Cardiac muscle cell (in vitro differentiated cells and primary cell): ENCODE measurements around the gene TEP1. TPM values are rescaled to one million over a fixed set of nuclear protein-coding genes. Genes with fewer than 3 reads are reported as not detected.

Experiments used
- DNase-seq, 2 donors: peaks; one replicate each; pipeline versions ENCODE4 v3.0.0 to v3.0.0-alpha.2; 2010 to 2017; ENCODE audit warnings: low read depth in 1 of 2, low spot score in 1 of 2
- H3K27ac ChIP-seq: fragments of 200-600 bp; sonication (generic); 2 replicates; pipeline ENCODE4 v1.5.1; 2016
- H3K27me3 ChIP-seq: fragments of 200-600 bp; sonication (generic); 2 replicates; pipeline ENCODE4 v1.6.0; 2016; ENCODE audit warnings: control low read depth
- H3K36me3 ChIP-seq: fragments of 200-600 bp; sonication (generic); 2 replicates; pipeline ENCODE4 v1.5.1; 2016; ENCODE audit warnings: control low read depth
- H3K4me1 ChIP-seq: fragments of 200-600 bp; sonication (generic); 2 replicates; pipeline ENCODE4 v1.8.1; 2017; ENCODE audit warnings: low read depth, mild to moderate bottlenecking, mixed run types
- H3K4me3 ChIP-seq: fragments of 200-600 bp; sonication (generic); 2 replicates; pipeline ENCODE4 v1.5.1; 2016; ENCODE audit warnings: mild to moderate bottlenecking
- H3K9me3 ChIP-seq: fragments of 200-600 bp; sonication (generic); 2 replicates; pipeline ENCODE4 v1.5.1; 2017; ENCODE audit warnings: low read depth, mild to moderate bottlenecking, control low read depth
- polyA plus RNA-seq: library from polyadenylated mRNA; unstranded; fragments of >200 nt; fragmentation: Nextera tagmentation; extraction: Ambion mirVana; gene quantifications from 2 replicates; pipeline ENCODE4 v1.2.1, GENCODE V29; 2016
- total RNA-seq: library from RNA; depleted of rRNA; stranded (reverse); fragments of >200 nt; gene quantifications from 2 replicates; pipeline ENCODE4 v1.2.3, GENCODE V29; 2016
- TF ChIP-seq, protein P1 (sequence below): IDR thresholded peaks from 2 replicates; pipeline ENCODE4 v1.5.1; 2012; ENCODE audit warnings: low read depth, mild to moderate bottlenecking, low read length

TEP1 gene
- total and polyA plus RNA-seq, 2 experiments from 2014 or later: 5.1 to 8.5 TPM

DNA sequence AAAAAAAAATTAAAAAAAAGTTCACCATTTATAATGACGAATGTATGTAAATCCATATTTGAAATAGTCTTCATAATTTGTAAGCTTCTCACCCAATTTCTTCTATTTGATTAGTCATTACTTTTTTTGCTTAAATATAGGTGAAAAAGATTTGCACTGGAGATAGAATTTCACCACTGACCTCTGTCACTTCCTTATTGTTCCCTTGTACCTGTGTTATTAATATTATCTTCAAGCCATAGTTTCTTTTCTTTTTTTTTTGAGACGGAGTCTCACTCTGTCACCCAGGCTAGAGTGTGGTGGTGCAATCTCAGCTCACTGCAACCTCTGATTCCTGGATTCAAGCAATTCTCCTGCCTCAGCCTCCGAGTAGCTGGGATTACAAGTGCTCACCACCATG lies 15.8 kb downstream of the TEP1 start:
- TF ChIP-seq, protein P1, sequence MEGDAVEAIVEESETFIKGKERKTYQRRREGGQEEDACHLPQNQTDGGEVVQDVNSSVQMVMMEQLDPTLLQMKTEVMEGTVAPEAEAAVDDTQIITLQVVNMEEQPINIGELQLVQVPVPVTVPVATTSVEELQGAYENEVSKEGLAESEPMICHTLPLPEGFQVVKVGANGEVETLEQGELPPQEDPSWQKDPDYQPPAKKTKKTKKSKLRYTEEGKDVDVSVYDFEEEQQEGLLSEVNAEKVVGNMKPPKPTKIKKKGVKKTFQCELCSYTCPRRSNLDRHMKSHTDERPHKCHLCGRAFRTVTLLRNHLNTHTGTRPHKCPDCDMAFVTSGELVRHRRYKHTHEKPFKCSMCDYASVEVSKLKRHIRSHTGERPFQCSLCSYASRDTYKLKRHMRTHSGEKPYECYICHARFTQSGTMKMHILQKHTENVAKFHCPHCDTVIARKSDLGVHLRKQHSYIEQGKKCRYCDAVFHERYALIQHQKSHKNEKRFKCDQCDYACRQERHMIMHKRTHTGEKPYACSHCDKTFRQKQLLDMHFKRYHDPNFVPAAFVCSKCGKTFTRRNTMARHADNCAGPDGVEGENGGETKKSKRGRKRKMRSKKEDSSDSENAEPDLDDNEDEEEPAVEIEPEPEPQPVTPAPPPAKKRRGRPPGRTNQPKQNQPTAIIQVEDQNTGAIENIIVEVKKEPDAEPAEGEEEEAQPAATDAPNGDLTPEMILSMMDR: no peak
- Histone ChIP-seq H3K4me3 (no peak overlapping the region), H3K4me1 (no peaks in the 10 kb centered on the region), H3K27me3 (no peaks in the 10 kb centered on the region), H3K27ac (no peak overlapping the region), H3K9me3 (no peaks in the 10 kb centered on the region), H3K36me3 (peaks cover 14% of the 10 kb centered on the region)
- no peak for DNase-seq

DNA sequence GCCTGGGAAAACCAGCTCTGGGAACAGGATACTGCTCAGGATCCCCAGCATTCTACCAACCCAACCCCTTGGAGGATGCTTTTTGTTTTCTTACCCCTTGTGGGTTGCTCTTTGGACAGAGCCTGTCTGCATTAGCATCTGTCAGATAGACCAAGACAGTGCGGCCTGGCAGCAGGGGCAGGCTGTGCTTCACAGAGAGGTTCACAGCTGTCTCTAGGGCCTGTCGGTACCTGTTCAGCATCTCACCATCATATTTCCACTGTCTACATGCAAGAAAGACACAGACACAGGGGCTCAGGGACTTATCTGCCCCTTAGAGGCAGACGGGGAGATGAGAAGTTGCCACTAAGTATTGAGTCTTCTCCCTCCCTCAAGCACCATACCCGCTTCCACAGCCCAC lies 21.8 kb downstream of the TEP1 start:
- no peaks in the 10 kb centered on the region for H3K27me3 ChIP-seq
- peaks cover 38% of the 10 kb centered on the region for H3K36me3 ChIP-seq
- TF ChIP-seq, protein P1: no peak
- no peak overlapping the region for H3K4me3 ChIP-seq
- H3K4me1 ChIP-seq: no peaks in the 10 kb centered on the region
- H3K27ac ChIP-seq: no peak overlapping the region
- no peak for DNase-seq
- no peaks in the 10 kb centered on the region for H3K9me3 ChIP-seq

DNA sequence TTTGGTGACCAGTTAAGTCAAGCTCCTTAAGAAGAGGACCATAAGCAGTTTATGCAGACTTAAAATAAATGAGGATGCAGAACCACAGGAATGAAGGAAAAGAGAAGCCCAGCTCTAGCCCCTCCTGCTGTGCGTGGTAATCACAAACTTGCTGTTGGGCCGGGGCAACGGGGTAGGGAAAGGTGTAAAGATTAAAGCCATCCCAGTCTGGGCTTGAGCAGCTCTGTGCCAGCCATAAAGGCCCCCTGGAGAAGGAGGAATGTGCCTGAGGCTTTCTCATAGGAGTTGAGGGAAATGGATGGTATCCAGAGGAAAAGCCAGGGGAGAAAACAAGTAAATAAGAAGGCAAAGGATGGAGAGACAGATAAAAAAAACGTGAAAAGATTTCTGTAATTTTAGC lies 25.1 kb downstream of the TEP1 start:
- DNase-seq: no peak
- H3K4me3 ChIP-seq: no peak overlapping the region
- peaks cover 46% of the 10 kb centered on the region for H3K36me3 ChIP-seq
- no peaks in the 10 kb centered on the region for H3K9me3 ChIP-seq
- no peaks in the 10 kb centered on the region for H3K27me3 ChIP-seq
- no peaks in the 10 kb centered on the region for H3K4me1 ChIP-seq
- no peak overlapping the region for H3K27ac ChIP-seq
- TF ChIP-seq, protein P1: no peak

DNA sequence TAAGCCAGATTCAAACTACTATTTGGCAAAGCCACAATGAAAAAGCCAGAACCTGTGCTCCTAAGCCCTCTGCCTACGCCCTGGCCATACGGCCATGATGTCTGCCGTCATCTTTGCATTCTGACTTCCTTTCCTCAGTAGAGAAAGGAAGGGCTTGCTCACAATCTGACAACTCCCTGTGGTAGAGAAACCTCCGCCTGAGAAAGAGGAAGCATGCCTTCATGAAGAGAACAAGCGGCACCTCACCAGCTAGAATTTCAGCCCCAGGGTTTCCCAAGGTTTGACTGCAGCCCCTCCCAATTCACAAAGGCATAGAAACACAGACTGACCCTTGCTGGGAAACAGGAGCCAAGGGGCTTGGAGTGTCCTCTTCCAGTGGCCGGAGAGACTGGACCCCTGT lies 25.7 kb downstream of the TEP1 start:
- no peak for DNase-seq
- H3K4me1 ChIP-seq: no peaks in the 10 kb centered on the region
- no peaks in the 10 kb centered on the region for H3K27me3 ChIP-seq
- peaks cover 47% of the 10 kb centered on the region for H3K36me3 ChIP-seq
- H3K9me3 ChIP-seq: no peaks in the 10 kb centered on the region
- H3K4me3 ChIP-seq: no peak overlapping the region
- TF ChIP-seq, protein P1: no peak
- H3K27ac ChIP-seq: no peak overlapping the region

DNA sequence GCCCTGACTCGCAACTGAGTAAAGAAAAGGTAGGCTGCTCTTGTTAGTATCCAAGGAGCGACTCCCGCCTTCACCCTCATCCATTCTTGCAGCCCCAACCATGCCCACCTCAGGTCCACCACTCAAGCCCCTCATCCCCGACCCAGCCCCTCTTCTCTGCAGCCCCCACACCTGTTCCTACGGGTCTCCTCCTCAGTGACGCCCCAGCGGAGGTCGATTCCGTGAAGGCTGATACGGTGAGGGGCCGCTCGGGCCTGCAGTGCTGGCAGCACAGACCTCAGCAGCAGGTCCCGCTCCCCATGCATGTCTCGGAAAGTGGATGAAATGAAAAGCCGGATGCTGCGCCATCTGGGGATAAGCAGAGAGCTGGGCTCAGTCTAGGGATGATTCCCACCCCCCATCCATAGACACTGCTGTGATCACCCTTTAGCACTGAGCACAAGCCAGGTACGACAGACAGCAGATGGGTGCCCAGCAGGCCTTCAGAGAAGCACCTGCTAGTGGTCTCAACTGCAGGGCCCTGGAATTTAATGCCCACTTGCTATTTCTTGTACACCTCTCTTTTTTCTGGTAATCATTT lies 26.9 kb downstream of the TEP1 start:
- TF ChIP-seq, protein P1: no peak
- Histone ChIP-seq H3K4me1 (no peaks in the 10 kb centered on the region), H3K36me3 (peaks cover 50% of the 10 kb centered on the region)

More for the DNA sequence above, 26.9 kb downstream of the TEP1 start:
- Histone ChIP-seq H3K27me3 (no peaks in the 10 kb centered on the region), H3K9me3 (no peaks in the 10 kb centered on the region), H3K27ac (no peak overlapping the region), H3K4me3 (no peak overlapping the region)
- DNase-seq: no peak
